T47D (cell line): ENCODE measurements around the gene RPS27A.
A peak's percentile ranks its signal among the peaks of the same experiment; 100 is the strongest.
"Not testable (repeated sequence)": the region's sequence is repeated elsewhere in the genome, so short reads cannot be mapped to it uniquely, and the experiment has no call there.

ENCODE experiments used
- DNase-seq, 2 experiments: peaks; one replicate each; pipeline versions ENCODE4 v3.0.0 to v3.0.0-alpha.2; 2011 to 2012; ENCODE audit warnings: low read depth in 1 of 2, low spot score in 1 of 2
- JUND ChIP-seq: IDR thresholded peaks from 2 replicates; pipeline ENCODE4 v1.6.1; 2012; ENCODE audit warnings: low read depth
- in situ Hi-C: cut with HindIII; loops from 2 replicates; pipeline ENCODE4 v1.10.0; 2016; ENCODE audit warnings: low sequenced_read_pairs, low pct_unique_long_range_greater_than_20kb

RPS27A gene

DNA sequence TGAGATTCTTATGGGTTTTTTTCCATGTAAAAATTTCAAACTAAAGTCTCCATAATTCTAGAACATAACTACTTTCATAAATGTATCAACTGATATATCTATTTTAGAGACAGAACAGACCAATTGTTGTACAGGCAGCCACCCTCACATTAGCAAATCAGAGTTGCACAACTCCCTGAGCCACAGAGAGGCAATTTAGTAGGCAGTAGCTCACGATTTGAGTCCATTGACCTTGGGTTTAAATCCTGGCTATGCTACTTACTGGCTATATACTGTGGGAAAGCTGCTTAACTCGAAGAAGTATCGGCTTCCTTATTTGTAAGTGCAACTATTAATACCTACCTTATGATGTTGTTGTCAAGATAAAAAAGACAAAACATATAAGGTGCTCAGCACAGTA, 20.3 kb downstream of the RPS27A start:
- in situ Hi-C loops = no loop called here
- no peak for DNase-seq
- TF ChIP-seq JUND = no peak

DNA sequence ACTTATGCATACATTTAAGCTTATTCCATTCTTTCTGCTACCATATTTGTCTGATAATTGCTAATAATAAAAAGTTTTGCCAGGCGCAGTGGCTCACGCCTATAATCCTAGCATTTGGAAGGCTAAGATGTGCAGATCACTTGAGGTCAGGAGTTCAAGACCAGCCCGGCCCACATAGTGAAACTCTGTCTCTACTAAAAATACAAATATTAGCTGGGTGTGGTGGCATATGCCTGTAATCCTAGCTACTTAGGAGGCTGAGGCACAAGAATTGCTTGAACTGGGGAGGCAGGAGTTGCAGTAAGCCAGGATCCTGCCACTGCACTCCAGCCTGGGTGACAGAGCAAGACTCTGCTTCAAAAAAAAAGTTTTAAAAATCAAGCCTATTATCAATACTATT, 27.1 kb downstream of the RPS27A start:
- in situ Hi-C loops, DNase-seq: not testable (repeated sequence)

DNA sequence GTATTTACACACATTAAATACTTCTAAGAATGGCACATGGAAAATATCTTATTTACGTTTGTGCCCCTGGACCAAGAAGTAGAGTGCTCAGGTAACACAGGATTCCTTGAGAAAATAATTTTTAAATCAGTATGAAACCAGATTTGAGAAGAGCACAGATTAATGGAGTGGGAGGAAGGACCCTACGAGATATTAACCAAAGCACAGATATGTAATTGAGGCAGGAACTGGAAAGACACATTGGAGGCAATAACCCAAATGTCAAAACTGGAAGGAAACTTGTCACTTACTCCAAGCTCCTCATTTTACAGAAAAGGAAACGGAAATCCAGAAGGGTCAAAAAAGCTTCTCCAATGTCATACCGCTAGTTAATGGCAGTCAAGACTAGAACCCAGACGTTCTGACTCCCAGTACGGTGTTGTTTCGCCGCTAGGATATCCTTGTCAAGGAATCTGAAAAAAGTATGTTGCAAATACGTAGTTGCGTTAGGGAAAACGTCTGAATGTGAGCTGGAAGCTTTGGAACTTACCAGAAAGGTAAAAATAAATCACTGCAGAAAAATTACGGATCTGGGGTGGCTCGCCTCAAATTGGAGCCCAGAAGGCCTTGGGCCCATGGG, 35.9 kb downstream of the RPS27A start:
- in situ Hi-C loops = no loop called here
- peak in 1 of 2 experiments; percentile 4 for DNase-seq
- no peak for TF ChIP-seq JUND

DNA sequence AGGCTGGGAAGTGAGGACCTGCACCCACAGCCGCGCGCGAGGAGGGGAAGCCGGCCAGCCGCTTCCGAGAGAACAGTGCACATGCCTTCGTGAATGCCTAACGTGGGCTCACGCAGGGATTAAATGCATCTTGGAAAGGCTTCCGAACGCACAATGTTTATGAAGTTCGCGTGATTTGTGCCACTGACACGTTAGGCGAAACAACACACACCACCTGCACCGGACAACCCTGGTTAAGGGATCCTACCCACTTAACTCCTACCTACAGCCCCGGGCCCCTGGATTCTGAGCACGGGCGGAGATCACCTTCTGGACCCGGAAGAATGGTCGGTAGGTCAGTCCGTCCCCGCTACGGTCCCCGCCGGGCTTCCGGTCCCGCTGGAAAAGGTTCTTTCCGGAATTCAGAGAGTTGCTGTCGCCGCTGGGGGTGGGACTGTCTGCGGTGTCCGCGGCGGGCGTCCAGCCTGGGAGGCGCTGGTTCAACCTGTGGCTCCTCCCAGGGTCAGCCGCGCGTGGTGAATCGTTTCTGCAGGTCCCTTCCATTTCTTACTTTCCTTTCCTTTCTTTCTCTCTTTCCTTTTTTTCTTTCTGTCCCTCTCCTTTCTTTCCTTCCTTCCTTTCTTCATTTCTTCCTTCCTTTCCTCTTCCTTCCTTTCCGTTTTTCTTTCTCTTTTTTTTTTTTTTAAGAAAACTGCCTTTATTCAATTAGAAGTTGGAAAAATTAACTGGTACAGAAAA, 36.6 kb downstream of the RPS27A start, which contains the start of gene MTIF2:
TSS of gene MTIF2 (minus strand) at position 325 of the 738 bp plus-strand sequence. CDS start 5,373 bp downstream, outside the sequence.
- in situ Hi-C loops = no loop called here
- peak; percentile 50 to 94 for DNase-seq
- no peak for TF ChIP-seq JUND

DNA sequence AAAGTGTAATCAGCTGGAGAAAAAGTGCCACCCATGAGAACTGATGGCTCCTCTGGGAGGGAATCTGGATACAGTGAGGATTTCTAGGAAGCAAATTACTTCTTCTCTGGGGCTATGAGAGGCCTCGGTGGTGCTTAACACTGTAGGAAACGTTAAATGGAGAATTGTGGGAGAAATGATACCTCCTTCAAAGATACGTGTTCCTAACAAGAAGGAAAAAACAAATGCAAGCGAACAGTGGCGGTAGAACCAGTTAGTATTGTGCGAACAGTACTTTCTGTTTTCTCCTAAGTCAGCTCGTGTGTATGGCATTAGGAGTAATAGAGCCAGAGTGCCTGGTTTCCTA, 37.1 kb downstream of the RPS27A start:
- peak in 1 of 2 experiments; percentile 9 for DNase-seq
- no peak for TF ChIP-seq JUND
- in situ Hi-C loops = no loop called here

DNA sequence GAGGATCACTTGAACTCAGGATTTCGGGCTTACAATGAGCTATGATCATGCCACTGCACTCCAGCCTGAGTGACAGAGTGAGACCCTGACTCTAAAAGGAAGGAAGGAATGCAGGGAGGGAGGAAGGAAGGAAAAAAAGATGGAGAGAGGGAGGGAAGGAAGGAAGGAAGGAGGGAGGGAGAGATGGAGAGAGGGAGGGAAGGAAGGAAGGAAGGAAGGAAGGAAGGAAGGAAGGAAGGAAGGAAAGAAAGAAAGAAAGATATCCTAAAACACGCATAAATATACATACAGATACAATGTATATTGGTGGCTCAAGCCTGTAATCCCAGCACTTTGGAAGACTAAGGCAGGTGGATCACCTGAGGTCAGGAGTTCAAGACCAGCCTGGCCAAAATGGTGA, 41.9 kb downstream of the RPS27A start:
- DNase-seq, in situ Hi-C loops: not testable (repeated sequence)

DNA sequence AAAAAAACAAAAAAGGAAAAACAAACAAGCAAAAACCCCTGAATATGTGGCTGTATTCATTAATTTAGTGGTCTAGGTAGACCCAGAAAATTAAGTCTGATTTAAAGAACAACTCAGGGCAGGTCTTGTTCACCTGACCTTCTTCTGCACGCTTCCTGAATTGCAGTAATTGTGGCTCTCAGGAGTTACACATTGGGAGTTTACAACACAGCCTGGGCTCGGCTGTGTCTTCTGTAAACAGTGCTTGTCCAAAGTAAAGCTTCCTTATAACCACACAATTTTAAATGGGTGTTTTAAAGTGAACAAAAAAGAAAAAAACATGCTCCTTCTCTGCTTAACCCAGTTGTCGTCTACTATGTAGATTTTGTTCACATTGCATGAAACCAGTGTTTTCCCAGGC, 44.8 kb downstream of the RPS27A start:
- DNase-seq = peak in 1 of 2 experiments; percentile 15
- in situ Hi-C loops = no loop called here
- no peak for TF ChIP-seq JUND

DNA sequence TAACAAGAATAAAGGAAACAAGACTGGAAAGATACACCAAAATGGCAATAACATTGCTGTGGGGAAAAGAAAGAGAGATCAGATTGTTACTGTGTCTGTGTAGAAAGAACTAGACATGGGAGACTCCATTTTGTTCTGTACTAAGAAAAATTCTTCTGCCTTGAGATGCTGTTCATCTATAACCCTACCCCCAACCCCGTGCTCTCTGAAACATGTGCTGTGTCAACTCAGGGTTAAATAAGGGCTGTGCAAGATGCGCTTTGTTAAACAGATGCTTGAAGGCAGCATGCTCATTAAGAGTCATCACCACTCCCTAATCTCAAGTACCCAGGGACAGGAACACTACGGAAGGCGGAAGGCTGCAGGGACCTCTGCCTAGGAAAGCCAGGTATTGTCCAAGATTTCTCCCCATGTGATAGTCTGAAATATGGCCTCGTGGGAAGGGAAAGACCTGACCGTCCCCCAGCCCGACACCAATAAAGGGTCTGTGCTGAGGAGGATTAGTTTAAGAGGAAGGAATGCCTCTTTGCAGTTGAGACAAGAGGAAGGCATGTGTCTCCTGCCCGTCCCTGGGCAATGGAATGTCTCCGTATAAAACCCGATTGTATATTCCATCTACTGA, 46.8 kb downstream of the RPS27A start:
- in situ Hi-C loops, DNase-seq: not testable (repeated sequence)

DNA sequence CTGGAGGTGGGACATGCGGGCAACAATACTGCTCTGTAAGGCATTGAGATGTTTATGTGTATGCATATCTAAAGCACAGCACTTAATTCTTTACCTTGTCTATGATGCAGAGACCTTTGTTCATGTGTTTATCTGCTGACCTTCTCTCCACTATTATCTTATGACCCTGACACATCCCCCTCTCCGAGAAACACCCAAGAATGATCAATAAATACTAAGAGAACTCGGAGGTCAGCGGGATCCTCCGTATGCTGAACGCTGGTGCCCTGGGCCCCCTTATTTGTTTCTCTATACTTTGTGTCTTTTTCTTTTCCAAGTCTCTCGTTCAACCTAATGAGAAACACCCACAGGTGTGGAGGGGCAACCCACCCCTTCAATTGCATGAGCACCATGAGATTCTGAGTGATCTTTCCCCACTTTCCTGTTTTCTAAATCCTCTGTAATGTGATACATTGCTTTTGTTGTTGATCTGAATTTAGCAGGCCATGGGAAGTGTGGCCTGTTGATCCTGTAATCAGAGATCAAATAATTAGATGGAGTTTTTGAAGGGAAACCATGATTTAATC, 47.5 kb downstream of the RPS27A start:
- in situ Hi-C loops, DNase-seq: not testable (repeated sequence)

DNA sequence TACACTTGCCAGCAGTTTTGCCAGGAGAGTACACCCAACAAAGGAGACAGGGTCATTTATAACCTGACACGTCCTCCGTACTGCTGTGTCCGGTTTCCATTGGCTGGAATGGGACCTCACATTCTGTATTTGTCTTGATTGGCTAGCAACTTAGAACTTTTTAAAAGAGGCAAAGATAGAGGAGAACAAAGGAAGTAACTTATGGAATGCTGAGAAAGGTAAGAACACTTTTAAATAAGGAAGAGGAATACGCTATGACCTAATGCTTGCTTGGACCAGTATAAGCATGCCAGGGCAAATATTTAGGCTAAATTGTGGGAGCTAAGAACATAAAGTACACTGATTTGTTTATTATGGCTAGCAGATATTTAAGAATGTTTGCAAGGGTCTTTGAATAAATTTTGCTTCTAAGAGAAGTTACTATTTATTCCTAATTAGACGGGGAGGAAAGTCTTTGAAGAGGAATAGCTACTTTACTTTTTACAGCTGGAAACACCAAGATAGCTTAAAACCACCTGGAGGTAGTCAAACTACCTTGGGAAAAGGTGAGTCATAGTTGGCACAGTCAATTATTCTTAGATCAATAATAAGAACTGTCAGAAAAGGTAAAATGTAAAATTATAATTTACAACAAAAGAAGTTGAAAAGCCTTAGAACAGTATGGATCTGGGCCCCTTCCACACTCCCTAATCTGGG, 48.5 kb downstream of the RPS27A start:
- in situ Hi-C loops, DNase-seq: not testable (repeated sequence)

DNA sequence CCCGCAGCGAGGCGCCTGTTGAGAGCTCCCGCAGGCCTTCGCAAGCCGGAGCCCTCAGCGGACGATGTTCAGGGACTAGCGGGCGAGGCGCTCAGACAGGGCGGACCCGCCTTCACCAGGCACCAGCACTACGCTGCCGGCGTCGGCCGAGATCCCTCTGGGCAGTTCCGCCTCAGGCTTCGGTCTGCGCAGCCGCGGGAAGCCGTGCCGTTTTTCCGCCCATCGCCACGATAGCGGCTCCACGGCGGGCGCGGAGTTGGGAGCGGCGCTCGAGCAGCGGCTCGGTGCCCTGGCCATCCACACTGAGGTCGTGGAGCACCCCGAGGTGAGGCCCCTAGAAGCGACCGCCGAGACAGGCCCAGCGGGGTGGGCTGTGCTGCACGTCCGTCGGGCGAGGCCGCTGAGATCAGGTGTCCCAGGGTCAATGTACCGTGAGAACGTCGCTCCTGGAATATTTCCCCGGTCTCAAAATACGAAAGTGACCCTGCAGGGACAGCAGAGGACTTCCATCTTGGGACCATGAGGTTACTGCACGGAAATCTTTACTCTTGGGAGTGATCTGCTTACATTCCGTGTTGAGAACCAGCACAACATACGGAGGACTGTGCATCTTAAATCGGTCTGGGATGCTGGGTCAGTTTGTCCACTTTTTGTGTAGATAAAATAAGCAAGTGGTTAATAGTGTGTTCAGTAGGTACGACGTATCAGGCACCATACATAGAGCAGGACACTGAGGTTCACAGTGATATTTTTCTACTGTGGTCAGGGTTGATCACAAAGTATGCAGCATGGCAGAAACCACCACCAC, 49.8 kb downstream of the RPS27A start:
- peak in 1 of 2 experiments; percentile 21 for DNase-seq
- in situ Hi-C loops = no loop called here
- no peak for TF ChIP-seq JUND

DNA sequence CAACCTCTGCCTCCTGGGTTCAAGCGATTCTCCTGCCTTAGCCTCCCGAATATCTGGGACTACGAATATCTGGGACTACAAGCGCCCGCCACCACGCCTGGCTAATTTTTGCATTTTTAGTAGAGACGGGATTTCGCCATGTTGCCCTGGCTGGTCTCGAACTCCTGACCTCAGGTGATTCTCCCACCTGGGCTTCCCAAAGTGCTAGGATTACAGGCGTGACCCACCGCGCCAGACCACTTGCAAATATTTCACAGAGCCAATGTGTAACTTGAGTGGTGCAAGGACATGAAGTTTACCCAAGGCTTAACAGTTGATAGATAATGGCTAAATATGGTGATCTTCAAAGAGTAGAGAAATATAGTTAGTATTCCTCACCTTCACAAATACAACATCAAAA, 50.6 kb downstream of the RPS27A start:
- no peak for TF ChIP-seq JUND
- in situ Hi-C loops = no loop called here
- DNase-seq = no peak
